ENCODE data around the gene ESM1.

Gene ESM1

GRCh38 chr5:54946306-54946819, 39.0 kb downstream of the ESM1 start:
- no peak overlapping the region for H3K9ac ChIP-seq (ENCODE audit: low read length in 2 of 2)
- H3K9me3 ChIP-seq (ENCODE audit: control insufficient read depth in 2 of 2, low read length in 2 of 2): no peaks in the 10 kb centered on the region
- H3K27me3 ChIP-seq (ENCODE audit: control insufficient read depth in 1 of 2, insufficient read depth in 2 of 2, low read length in 2 of 2): no peaks in the 10 kb centered on the region
- H3K27ac ChIP-seq (ENCODE audit: low read length): no peak overlapping the region
- H3K4me3 ChIP-seq (ENCODE audit: low read length in 2 of 2): no peak overlapping the region
- no peaks in the 10 kb centered on the region for H3K36me3 ChIP-seq (ENCODE audit: control insufficient read depth in 2 of 2, insufficient read depth in 2 of 2, low read length in 2 of 2)
- no peaks in the 10 kb centered on the region for H3K4me1 ChIP-seq (ENCODE audit: control insufficient read depth, insufficient read depth, low read length)

GRCh38 chr5:54944364-54944763, 41.0 kb downstream of the ESM1 start:
- no peaks in the 10 kb centered on the region for H3K4me1 ChIP-seq (ENCODE audit: control insufficient read depth, insufficient read depth, low read length)
- H3K36me3 ChIP-seq (ENCODE audit: control insufficient read depth in 2 of 2, insufficient read depth in 2 of 2, low read length in 2 of 2): no peaks in the 10 kb centered on the region

GRCh38 chr5:54942064-54942778, 43.2 kb downstream of the ESM1 start:
- H3K27ac ChIP-seq (ENCODE audit: low read length): no peak overlapping the region
- H3K4me3 ChIP-seq (ENCODE audit: low read length in 2 of 2): no peak overlapping the region
- H3K27me3 ChIP-seq (ENCODE audit: control insufficient read depth in 1 of 2, insufficient read depth in 2 of 2, low read length in 2 of 2): no peaks in the 10 kb centered on the region
- no peaks in the 10 kb centered on the region for H3K9me3 ChIP-seq (ENCODE audit: control insufficient read depth in 2 of 2, low read length in 2 of 2)
- no peaks in the 10 kb centered on the region for H3K36me3 ChIP-seq (ENCODE audit: control insufficient read depth in 2 of 2, insufficient read depth in 2 of 2, low read length in 2 of 2)
- no peaks in the 10 kb centered on the region for H3K4me1 ChIP-seq (ENCODE audit: control insufficient read depth, insufficient read depth, low read length)
- H3K9ac ChIP-seq (ENCODE audit: low read length in 2 of 2): no peak overlapping the region

More at GRCh38 chr5:54944364-54944763, 41.0 kb downstream of the ESM1 start:
- Histone ChIP-seq H3K27ac (ENCODE audit: low read length) (no peak overlapping the region), H3K4me3 (ENCODE audit: low read length in 2 of 2) (no peak overlapping the region), H3K9me3 (ENCODE audit: control insufficient read depth in 2 of 2, low read length in 2 of 2) (no peaks in the 10 kb centered on the region), H3K27me3 (ENCODE audit: control insufficient read depth in 1 of 2, insufficient read depth in 2 of 2, low read length in 2 of 2) (no peaks in the 10 kb centered on the region), H3K9ac (ENCODE audit: low read length in 2 of 2) (no peak overlapping the region)

- H3K27ac ChIP-seq (ENCODE audit: low read length): no peak overlapping the region
- no peak overlapping the region for H3K9ac ChIP-seq (ENCODE audit: low read length in 2 of 2)
- H3K4me3 ChIP-seq (ENCODE audit: low read length in 2 of 2): no peak overlapping the region
- no peaks in the 10 kb centered on the region for H3K36me3 ChIP-seq (ENCODE audit: control insufficient read depth in 2 of 2, insufficient read depth in 2 of 2, low read length in 2 of 2)
- H3K27me3 ChIP-seq (ENCODE audit: control insufficient read depth in 1 of 2, insufficient read depth in 2 of 2, low read length in 2 of 2): peaks cover 2 to 4% of the 10 kb centered on the region in 2 donors
- H3K9me3 ChIP-seq (ENCODE audit: control insufficient read depth in 2 of 2, low read length in 2 of 2): peaks cover 0 to 2% of the 10 kb centered on the region in 2 donors
- no peaks in the 10 kb centered on the region for H3K4me1 ChIP-seq (ENCODE audit: control insufficient read depth, insufficient read depth, low read length)
These were observed 49.2 kb downstream of the ESM1 start for GRCh38 chr5:54936201-54936600.

GRCh38 chr5:54932789-54933188, 52.6 kb downstream of the ESM1 start:
- Histone ChIP-seq H3K27me3 (ENCODE audit: control insufficient read depth in 1 of 2, insufficient read depth in 2 of 2, low read length in 2 of 2) (peaks cover 2 to 6% of the 10 kb centered on the region in 2 donors), H3K4me1 (ENCODE audit: control insufficient read depth, insufficient read depth, low read length) (no peaks in the 10 kb centered on the region), H3K9me3 (ENCODE audit: control insufficient read depth in 2 of 2, low read length in 2 of 2) (peaks cover 0 to 5% of the 10 kb centered on the region in 2 donors), H3K27ac (ENCODE audit: low read length) (no peak overlapping the region), H3K36me3 (ENCODE audit: control insufficient read depth in 2 of 2, insufficient read depth in 2 of 2, low read length in 2 of 2) (no peaks in the 10 kb centered on the region), H3K9ac (ENCODE audit: low read length in 2 of 2) (no peak overlapping the region), H3K4me3 (ENCODE audit: low read length in 2 of 2) (no peak overlapping the region)

GRCh38 chr5:54930736-54931135, 54.7 kb downstream of the ESM1 start:
- Histone ChIP-seq H3K36me3 (ENCODE audit: control insufficient read depth in 2 of 2, insufficient read depth in 2 of 2, low read length in 2 of 2) (no peaks in the 10 kb centered on the region), H3K4me1 (ENCODE audit: control insufficient read depth, insufficient read depth, low read length) (no peaks in the 10 kb centered on the region), H3K27me3 (ENCODE audit: control insufficient read depth in 1 of 2, insufficient read depth in 2 of 2, low read length in 2 of 2) (peaks cover 2% of the 10 kb centered on the region in 2 donors), H3K4me3 (ENCODE audit: low read length in 2 of 2) (no peak overlapping the region), H3K9me3 (ENCODE audit: control insufficient read depth in 2 of 2, low read length in 2 of 2) (peaks cover 0 to 3% of the 10 kb centered on the region in 2 donors), H3K27ac (ENCODE audit: low read length) (no peak overlapping the region), H3K9ac (ENCODE audit: low read length in 2 of 2) (no peak overlapping the region)
